GM18498 (cell line): ENCODE results near the gene ESRRB.

Experiments
- ATAC-seq: cut with Tn5 transposase; IDR thresholded peaks from one replicate; pipeline ENCODE4 v1.9.1; 2021; ENCODE audit warnings: mild to moderate bottlenecking, moderate library complexity; ENCODE audit not compliant: unreplicated experiment

ESRRB gene

DNA sequence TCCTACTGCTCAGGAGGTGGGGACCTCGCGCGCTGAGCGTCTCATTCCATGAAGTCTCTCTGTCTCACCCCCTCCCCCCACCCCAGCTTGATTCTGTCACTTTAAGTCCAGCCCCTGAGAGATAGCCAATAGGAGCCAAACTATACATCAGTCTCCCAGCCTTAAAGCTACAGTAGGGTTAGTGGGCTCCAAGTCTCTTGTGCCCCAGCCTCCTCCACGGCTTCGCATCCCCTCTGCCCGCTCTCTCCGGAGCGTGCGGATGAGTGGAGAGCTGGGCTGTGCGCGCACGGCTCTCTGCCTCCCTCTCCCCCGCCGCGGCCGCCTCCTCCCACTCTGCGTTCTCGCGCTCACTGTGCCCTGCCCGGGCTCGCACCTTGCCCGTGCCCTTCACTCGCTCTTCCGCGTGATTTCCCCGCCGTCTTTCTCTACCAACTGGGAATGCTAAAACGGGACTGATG, at the start of gene ESRRB:
Gene ESRRB (plus strand): TSS at position 191 of the 458 bp plus-strand sequence. CDS start 265 bp downstream, at position 456.
- no peak for ATAC-seq

DNA sequence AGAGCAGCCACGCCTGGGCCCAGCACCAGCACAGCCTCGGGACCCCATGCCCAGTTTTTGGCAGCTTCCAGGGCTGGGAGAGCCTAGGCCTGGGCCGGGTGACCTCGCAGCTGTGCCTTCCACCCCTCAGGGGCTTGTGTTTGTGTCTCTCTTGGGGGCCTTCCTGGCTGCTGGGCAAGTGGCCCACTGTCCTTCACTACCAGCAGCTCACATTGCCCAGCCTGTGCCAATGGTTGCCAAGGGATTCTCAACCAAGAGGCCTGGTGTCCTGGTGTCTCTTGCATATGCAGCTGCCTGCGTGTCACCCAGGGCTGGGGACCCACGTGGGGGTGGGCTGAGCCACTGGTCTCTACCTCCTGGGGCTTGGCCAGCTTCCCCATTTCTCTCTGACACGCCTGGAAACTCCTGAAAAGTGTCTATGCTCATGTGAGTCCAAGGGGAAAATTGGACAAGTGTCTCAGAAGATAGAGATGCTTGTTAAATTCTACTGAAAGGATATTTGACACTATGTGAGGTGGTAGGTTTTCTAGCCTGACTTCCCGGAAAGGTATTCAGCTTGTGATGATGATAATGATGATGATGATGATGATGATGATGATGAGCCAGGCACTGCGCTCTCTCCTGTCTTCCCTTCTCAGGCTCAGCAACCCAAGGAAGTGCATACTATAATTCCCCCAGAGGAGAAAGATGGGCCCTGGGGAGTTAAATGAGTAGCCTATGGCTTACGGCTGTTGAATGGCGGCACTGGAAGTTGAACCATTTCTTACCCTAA, 48.8 kb upstream of the ESRRB start:
- no peak for ATAC-seq

DNA sequence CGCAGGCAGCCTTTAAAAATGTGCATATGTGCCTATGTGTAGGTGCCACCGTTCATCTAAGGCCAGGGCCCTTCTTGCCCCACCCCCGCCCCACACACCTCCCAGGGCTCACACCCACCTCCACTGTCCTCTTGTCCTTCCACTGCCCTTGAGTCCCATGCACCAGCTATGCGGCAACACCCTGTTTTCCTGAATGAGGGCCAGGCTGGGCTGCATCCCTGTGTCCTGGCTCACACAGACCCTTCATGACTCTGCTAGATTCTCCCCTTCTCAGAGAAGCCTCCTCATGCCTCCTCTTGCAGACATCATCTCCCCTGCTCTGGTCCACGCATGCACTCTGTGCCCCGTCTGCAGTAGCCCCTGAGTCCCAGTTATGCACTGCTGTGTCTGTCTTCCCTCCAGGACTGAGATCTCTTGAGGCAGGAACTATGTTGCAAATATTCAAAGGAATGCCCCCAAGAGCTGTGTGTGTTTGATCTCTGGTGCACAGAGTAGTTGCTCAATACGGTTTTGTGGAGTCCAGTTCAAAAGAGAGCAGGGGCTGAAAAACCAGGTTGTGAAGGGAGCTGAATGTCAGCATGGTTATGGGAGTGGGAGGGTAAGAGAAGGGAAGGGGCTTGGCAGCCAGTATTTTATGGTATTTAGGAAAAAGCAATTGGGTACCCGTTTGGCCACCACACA, 47.3 kb upstream of the ESRRB start:
- ATAC-seq = no peak

DNA sequence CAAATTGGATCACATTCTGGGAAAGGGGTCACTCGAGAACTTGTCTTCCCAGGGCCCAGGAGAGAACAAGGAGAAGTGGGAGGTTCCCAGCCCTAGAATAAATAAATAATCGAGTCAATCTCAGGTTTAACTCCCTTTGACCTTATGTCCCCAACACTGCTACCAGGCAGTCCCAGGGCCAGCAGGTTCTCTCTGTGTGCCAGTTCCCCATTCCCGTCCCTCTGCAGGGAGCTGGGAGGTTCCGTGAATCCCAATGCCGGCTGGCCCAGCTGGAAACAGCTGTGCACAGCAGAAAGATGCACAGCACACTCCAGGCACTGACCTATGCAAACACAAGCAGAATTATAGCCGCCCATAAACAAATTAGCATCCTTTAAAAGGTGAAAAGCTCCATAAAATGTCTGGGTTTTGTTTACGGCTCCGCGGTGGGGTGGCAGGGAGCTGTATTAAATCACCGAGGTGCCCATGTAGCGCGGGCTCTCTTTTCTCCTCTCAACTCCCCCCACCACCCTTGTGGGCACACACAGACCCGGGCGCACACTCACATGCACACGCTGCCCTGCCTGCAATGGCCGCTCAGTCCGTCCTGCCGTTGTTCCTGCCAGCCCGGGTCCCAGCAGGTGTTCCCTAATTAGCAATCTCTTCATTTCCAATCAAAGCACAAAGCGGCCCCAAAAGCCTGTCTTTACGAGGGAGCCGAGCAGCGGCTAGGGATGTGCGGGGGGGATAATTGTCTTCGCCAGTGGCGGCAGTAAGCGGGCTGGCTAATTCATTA, 46.6 kb upstream of the ESRRB start:
- ATAC-seq = no peak

DNA sequence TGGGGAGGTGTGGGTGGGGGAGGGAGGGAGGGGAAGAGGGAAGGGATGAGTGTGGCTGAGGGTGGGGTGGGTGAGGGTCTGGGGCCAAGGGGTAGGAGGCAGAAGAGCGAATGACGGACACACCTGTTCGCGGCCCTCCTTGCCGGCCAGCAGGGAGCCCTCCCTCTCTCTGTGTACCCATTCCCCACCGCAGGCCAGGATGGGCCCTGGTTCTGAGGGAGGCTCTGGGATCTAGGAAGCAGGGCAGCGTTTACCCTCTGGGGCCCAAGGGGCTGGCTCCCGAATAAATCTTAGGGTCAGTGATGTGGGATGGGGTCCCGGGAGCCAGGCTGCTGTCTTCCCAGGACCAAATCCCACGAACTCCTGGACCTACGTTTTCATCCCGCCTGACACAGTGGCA, 46.0 kb upstream of the ESRRB start:
- ATAC-seq = no peak

DNA sequence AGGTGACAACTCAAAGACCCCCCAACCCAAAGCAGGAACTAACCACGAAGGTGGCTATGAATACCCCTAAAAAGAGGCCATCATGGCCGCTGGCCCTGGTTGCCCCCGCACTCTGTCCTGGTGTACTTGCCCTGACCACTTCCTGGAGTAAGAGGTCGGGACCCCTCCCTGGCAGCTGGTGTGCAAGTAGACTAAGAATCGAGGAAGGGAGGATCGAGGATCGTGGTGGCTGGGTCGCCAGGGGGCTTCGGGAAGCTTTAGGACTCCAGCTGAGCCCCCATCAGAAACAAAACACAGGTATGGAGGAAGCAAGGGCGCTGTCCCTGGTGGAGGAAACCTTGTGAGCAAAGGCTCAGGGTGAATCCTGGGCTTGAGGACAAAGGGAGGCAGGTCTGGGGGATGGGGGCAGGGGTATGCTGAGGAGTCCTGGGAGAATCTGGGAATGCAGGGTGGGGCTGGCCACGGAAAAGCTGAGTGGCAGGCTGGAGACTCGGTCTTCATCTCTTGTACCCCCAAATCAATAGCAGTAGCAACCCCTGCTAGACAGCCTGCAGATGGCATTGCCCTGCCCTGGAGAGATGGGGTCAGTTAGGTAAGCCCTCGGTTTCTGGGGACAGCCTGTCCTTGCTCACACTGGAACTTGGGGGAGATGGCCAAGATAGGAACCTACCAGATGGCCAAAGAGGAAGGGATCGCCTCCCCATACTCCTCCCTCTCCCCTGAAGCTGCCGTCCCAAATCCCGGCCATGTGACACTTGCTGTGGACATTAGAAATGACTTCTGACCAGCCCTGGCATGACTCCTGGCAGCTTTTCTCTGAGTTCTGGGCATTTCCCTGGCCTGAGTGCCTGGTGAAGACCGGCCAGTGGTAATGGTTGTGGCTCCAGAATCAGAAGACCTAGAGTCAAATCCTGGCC, 45.3 kb upstream of the ESRRB start:
- no peak for ATAC-seq

DNA sequence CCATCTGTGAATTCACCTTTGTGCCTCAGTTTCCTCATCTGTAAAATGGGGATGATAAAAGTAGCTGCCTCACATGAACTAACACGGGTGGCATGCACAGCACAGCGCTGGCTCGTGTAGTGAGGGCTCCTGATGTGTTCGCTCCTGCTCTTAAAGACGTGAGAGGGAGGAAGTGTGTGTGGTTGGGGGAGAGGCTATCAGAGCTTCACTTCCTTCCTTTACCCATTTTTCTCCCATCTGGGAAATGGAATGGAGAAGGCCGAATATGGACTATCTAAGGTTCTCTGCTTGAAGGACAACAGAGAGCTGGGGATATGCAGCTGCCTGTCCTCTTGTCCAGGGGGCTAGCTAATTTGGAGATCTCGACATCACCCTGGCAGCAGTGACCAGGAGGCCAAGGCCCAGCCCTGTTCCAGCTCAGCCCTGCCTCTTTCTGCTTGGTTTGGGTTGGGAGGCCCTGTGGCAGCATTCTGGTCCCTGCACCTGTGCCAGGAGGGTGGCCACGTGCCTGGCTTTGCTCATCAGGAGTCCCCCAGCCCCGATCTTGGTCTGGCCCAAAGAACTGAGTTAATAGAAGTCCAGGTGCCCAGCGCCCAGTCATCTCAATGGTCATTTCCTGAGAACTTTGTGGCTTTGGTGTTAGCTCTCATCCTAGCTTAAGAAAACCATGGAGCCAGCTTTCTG, 44.5 kb upstream of the ESRRB start:
- ATAC-seq = no peak

DNA sequence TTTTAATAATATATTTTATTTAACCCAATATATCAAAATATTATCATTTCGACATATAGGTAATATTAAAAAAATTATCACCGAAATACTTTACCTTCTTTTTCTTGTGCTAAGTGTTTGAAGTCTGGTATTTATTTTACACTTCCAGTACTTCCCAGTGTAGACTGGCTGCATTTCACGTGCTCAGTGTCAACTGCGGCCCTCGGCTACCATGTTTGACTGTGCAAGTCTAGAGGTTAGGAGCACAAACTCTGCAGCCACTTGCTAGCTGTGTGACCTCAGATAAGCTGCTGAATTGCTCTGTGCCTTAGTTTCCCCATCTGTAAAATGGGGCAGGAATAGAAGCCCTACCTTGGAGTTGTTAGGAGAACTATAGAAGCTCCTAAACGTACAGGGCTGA, 42.3 kb upstream of the ESRRB start:
- ATAC-seq = no peak

DNA sequence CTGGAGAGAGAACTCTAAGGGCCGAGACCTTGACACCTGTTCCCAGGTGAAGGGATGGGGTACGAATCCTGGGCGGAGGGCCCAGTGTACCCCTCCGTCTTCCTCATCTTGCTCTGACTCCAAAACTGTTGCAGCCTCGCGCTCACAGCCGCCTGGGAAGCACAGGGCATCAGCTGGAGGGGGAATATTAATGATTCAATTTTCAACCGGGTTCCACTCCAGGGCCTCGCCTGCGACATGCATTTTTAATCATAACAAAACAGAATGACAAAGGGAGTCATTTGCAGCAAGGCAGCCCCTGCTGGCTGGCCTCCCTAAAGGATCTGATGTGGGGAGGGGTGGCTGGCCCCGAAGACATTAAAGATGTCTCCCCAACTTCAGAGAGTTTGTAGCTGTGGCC, 41.6 kb upstream of the ESRRB start:
- no peak for ATAC-seq

DNA sequence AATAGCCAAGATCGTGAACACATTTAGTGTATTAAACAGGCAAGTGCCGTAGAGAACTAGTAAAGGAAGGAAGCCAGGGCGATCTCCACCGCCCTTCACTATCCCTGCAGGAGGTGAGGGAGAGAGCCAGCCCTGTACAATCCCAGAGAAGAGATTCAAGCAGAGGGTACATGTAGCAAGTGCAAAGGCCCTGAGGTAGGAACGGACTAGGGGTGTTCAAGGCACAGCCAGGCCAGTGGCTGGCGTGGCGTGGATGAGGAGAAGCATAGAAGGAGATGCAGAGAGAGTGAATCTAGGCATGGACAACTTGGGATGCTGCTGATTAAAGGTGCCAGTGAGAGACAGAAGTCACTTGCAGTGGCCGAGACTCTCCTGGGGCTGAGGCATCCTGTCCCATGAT, 39.1 kb upstream of the ESRRB start:
- ATAC-seq = no peak

DNA sequence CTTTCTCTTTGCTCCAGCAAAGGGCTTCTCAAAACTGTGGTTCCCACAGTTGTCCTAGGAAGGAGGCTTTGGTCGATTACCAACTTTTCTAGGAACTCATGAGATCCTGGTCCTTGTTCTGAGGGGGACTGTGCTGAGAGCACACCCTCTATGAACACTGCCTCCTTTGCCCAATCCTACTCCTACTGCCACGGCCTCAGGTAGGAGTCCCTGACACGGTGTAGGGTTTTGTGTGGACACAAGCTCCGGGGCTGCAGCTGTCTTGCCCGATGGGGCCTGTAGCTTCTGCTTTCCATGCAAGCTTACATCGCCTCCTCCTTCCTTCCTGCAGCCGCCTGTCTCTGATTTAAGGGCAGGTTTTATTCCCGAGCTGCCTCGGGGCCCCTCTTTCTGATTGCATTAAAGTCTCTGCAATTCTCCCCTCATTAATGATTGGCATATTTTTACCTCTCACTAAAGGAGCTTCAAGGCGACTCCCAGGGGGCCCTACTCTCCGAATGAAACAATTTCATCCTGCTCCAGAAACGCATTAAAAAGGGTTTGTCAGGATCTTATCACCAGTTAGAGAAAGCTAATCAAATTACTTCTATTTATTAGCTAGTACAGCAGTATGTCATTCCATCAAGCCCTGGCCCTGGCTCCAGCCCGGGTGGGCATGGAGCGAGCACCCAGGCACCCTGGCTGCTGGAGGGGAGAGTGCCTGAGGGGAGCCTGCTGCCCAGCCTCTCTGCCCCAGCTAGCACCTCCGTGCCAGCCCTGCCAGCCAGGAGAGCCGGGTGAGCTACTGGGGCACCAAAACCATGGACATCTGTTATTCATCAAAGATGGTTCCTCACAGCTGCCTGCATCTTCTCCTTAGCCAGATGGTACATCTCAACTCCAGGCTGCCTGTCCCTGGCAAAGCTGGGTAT, 38.0 kb upstream of the ESRRB start:
- ATAC-seq = no peak

DNA sequence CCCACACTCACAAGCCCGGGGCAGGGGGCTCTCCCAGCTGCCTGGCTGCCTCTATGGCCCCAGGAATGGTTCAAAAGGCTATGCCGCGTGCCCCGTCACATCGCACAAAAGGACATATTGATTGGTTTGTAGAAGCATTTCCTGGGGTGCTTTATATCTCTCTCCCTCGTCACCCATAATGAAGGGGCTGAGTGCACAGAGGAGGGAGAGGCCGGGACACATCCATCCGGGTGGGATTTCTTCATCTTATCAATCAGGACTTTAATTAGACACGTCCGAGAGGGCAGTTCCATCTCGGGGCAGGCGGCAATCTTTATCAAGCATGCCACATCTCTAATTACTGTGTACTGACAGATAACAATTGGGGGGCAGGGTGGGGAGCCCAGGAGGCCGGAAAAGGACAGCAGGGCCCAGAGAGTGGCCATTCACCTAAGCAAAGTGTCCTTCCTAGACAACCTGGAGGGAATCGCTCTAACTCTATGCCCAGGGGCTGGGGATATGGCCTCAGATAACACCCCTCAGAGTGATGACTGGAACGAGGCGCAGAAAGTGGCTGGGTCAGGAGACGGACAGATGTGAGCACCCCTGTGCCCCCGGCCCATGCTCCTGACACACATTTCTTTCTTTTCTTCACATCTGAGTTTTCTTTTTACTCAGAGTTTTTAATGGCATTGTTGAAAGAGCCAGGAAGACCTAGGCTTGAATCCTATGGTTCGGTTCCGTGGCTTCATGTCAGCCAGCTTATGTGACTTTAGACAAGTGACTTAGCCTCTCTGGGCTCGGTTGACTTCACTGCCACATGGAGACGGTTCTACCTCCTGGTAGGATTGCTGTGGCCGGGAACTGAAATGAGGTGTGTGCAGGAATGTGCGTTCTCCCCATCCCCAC, 36.0 kb upstream of the ESRRB start:
- ATAC-seq = no peak

DNA sequence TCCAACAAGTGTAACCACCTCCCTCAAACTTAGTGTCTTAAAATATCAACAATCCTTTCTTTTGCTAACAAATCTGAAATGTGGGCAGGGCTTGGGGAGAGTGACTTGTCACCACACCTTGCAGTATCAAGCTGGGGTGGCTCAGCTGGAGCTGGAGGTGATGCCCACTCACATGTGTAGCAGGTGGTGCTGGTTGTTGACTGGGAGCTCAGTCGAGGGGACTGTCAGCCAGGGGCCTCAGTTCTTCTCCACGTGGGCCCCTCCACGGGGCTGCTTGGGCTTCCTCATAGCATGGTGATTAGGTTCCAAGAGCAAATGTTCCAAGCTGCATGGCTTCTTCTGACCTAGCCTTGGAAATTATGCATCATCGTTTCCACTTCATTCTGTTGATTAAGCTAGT, 32.6 kb upstream of the ESRRB start:
- no peak for ATAC-seq

DNA sequence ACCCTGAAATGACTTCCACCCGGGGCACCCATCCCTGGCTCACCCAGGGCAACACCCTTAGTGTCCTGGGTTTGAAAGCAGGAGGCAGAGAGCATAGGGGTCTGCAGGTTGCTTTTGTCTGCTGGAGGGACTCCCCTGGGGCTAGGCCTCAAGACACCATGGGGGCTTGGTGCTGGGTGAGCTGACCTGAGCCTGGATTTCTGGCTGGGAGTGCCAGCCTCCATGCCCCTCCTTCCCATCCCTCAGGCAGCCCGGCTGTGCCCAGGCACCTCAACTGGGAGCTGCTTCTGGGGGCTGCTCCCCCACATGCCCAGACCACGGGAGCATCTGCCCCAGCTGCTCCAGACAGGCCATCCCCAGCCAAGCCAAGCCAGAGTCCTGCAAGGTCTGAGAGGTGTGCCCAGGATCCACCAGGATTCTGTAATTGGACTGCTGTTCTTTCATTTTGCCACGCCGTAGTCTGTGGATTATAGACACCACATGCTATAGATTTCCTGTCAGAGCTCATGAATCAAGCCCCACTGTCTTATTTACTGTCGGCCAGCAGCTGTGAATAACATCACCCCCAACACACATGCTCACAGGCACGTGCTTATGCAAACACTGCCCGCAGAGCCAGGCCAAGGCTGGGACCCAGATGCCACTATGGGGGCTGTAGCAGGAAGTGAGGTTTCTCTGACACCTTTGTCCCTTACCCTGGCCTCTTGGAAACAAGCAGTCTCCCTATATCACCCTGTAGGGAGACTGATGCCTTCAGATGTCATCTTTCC, 29.4 kb upstream of the ESRRB start:
- ATAC-seq = no peak

DNA sequence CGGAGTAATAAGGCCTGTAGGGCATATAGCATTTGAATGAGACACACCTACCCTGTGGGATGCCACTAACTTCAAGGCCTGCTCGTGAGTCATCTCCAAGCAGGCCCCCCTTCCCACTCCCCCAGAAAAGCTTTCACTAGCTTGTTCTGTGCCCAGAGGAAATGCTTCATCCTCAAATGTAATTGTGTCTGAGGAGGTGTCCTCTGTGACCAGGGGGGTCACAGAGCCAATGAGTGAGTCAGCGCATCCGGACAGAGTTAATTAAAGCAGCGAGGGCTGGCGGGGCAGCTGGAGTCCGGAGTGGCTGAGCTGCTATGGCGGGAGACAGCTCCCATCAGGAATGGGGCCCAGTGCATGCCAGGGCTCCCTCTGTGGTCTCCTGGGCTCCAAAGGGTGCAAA, 27.0 kb upstream of the ESRRB start:
- ATAC-seq = no peak

DNA sequence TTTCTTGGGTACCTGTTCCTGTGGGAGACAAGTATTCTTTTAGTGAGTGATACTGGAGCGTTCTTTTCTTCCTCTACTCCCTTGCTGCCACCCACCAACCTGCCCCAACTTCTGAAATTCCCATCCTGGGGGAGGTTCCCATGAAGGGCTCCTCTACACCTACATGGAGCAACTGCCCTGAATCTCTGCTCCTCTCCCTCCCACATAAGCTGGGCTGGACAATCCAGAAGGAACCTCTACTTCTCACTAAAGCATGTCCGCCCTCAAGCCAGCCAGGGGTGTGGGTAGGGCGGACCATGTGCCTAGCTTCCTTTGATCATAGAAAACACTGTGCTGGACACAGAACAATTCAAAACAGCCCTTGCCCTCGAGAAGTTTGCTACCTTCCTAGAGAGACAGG, 25.9 kb upstream of the ESRRB start:
- ATAC-seq = no peak

DNA sequence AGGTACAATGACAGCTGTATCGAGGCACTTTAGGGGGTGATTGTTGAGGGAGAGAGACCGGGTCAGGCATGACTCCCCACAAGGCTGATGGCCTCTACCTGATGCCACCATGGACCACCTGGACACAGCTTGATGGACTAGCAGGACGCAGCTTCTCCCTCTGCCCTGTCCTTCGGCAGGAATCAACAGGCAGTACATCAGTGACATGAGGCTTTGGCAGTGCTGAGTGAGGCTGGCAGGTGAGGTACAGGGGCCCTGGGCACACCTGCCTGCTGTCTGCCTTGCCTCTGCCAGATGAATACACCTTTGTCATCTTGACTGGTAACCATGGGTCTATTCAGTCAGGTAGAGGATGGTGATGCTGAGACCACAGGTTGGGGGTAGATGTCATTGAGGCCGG, 25.3 kb upstream of the ESRRB start:
- ATAC-seq = no peak
